H1 (cell line): ENCODE results near the gene INPP4B. TPM values are rescaled to one million over a fixed set of nuclear protein-coding genes. Genes with fewer than 3 reads are reported as not detected.

Experiments used
- CTCF ChIA-PET: fragments of 300-600 bp; sonication (Branson Sonifier 250); formaldehyde crosslinking; loops from one replicate; lab custom pipeline; 2021; ENCODE audit not compliant: partially characterized antibody; lab: Charles Lee
- POLR2A ChIA-PET: fragments of 300-600 bp; sonication (Branson Sonifier 250); formaldehyde crosslinking; loops from one replicate; lab custom pipeline; 2021; ENCODE audit warnings: inconsistent platforms; ENCODE audit not compliant: partially characterized antibody; lab: Charles Lee
- DNase-seq, 2 experiments: peaks; one replicate each; pipeline versions ENCODE4 v3.0.0 to v3.0.0-alpha.2; 2010 to 2022; ENCODE audit warnings: low spot score in 2 of 2, low read depth in 1 of 2, mixed read lengths in 1 of 2
- FAIRE-seq: peaks from 2 replicates; lab custom pipeline; 2011; peaks lifted over from hg19 to GRCh38; lab: Jason Lieb, UNC
- H2AFZ ChIP-seq: 2 replicates; pipeline ENCODE4 v1.8.1; 2012; ENCODE audit warnings: low read length, inconsistent platforms
- H2AK5ac ChIP-seq: 2 replicates; pipeline ENCODE4 v1.6.1; 2013; ENCODE audit warnings: low read depth, low read length
- H2BK120ac ChIP-seq: replicated peaks from 2 replicates; pipeline ENCODE3; 2013; ENCODE audit warnings: low read depth, low read length, inconsistent platforms
- H2BK12ac ChIP-seq: 2 replicates; pipeline ENCODE4 v1.6.1; 2013; ENCODE audit warnings: low read depth, low read length
- H2BK15ac ChIP-seq: 2 replicates; pipeline ENCODE4 v1.6.1; 2013; ENCODE audit warnings: low read length
- H2BK20ac ChIP-seq: 2 replicates; pipeline ENCODE4 v1.6.1; 2013; ENCODE audit warnings: low read length
- H2BK5ac ChIP-seq: 2 replicates; pipeline ENCODE4 v1.6.1; 2013; ENCODE audit warnings: low read depth, low read length
- H3K14ac ChIP-seq: 2 replicates; pipeline ENCODE4 v1.6.1; 2013; ENCODE audit warnings: inconsistent platforms; ENCODE audit not compliant: insufficient read length
- H3K18ac ChIP-seq: 2 replicates; pipeline ENCODE4 v1.6.1; 2013; ENCODE audit warnings: low read length; ENCODE audit errors: extremely low read depth
- H3K23ac ChIP-seq: 2 replicates; pipeline ENCODE4 v1.6.1; 2013; ENCODE audit warnings: inconsistent platforms; ENCODE audit not compliant: insufficient read length
- H3K23me2 ChIP-seq: 2 replicates; pipeline ENCODE4 v1.6.1; 2013; ENCODE audit warnings: low read depth, low read length
- H3K27ac ChIP-seq: 2 replicates; pipeline ENCODE4 v1.6.1; 2011; ENCODE audit warnings: low read depth, low read length, inconsistent platforms
- H3K27me3 ChIP-seq, 4 experiments: replicated peaks in 1 of 4; 1 replicate in 1 of 4; 2 replicates in 3 of 4; pipeline versions ENCODE4 v1.6.1 to v1.8.1; 2011 to 2013; ENCODE audit warnings: low read length in 3 of 4, mild to moderate bottlenecking in 3 of 4, inconsistent platforms in 2 of 4, mixed read lengths in 2 of 4, moderate library complexity in 1 of 4; ENCODE audit not compliant: control insufficient read depth in 3 of 4, insufficient read depth in 3 of 4; ENCODE audit errors: extremely low read depth in 1 of 4
- H3K36me3 ChIP-seq, 4 experiments: 2 replicates each; pipeline versions ENCODE4 v1.6.1 to v1.8.1; 2011 to 2013; ENCODE audit warnings: mild to moderate bottlenecking in 4 of 4, low read length in 3 of 4, moderate library complexity in 2 of 4, control low read depth in 1 of 4, inconsistent platforms in 1 of 4; ENCODE audit not compliant: insufficient read depth in 4 of 4, control insufficient read depth in 2 of 4
- H3K4ac ChIP-seq: replicated peaks from 2 replicates; pipeline ENCODE3; 2013; ENCODE audit warnings: low read length, low read depth, mixed read lengths, inconsistent platforms; ENCODE audit not compliant: insufficient read length
- H3K4me1 ChIP-seq, 4 experiments: replicated peaks in 1 of 4; 1 replicate in 1 of 4; 2 replicates in 3 of 4; pipeline versions ENCODE4 v1.6.1 to v1.8.1; 2011 to 2013; ENCODE audit warnings: low read length in 3 of 4, inconsistent platforms in 2 of 4, mixed read lengths in 1 of 4; ENCODE audit not compliant: insufficient read depth in 4 of 4, control insufficient read depth in 3 of 4
- H3K4me2 ChIP-seq, 2 experiments: 2 replicates each; pipeline versions ENCODE4 v1.6.1 to v1.8.1; 2011 to 2013; ENCODE audit warnings: low read depth in 2 of 2, low read length in 2 of 2, control low read depth in 1 of 2, inconsistent platforms in 1 of 2, mild to moderate bottlenecking in 1 of 2; ENCODE audit not compliant: insufficient read depth in 1 of 2
- H3K4me3 ChIP-seq, 4 experiments: fragments of 200-600, 300-600 bp in 1 of 4; sonication (generic), shearing (Covaris generic), sonication (Bioruptor Twin) in 1 of 4; 2 replicates each; pipeline versions ENCODE4 v1.5.1 to v1.8.1; 2011 to 2016; ENCODE audit warnings: low read length in 4 of 4, low read depth in 3 of 4, control low read depth in 2 of 4, inconsistent platforms in 2 of 4, mild to moderate bottlenecking in 2 of 4, mixed read lengths in 1 of 4, moderate library complexity in 1 of 4; ENCODE audit not compliant: insufficient read depth in 2 of 4; ENCODE audit errors: extremely low read depth in 1 of 4
- H3K56ac ChIP-seq: replicated peaks from 2 replicates; pipeline ENCODE3; 2013; ENCODE audit warnings: low read depth, mild to moderate bottlenecking, mixed read lengths, low read length, inconsistent platforms; ENCODE audit not compliant: insufficient read length
- H3K79me1 ChIP-seq: 2 replicates; pipeline ENCODE4 v1.6.1; 2013; ENCODE audit warnings: low read depth, low read length, control low read depth
- H3K79me2 ChIP-seq, 2 experiments: 2 replicates each; pipeline versions ENCODE4 v1.6.1 to v1.8.1; 2012 to 2013; ENCODE audit warnings: low read length in 2 of 2, mild to moderate bottlenecking in 2 of 2, inconsistent platforms in 1 of 2; ENCODE audit not compliant: insufficient read depth in 2 of 2, control insufficient read depth in 1 of 2
- H3K9ac ChIP-seq, 4 experiments: replicated peaks in 1 of 4; 1 replicate in 1 of 4; 2 replicates in 3 of 4; pipeline versions ENCODE4 v1.6.1 to v1.8.1; 2011 to 2013; ENCODE audit warnings: low read depth in 3 of 4, low read length in 3 of 4, control low read depth in 2 of 4, mild to moderate bottlenecking in 2 of 4, moderate library complexity in 2 of 4, inconsistent platforms in 1 of 4; ENCODE audit errors: extremely low read depth in 1 of 4
- H3K9me3 ChIP-seq, 2 experiments: 2 replicates each; pipeline versions ENCODE4 v1.6.1 to v1.8.1; 2012 to 2013; ENCODE audit warnings: mild to moderate bottlenecking in 2 of 2, moderate library complexity in 2 of 2, control low read depth in 1 of 2, inconsistent platforms in 1 of 2, low read depth in 1 of 2, low read length in 1 of 2, mixed read lengths in 1 of 2; ENCODE audit not compliant: insufficient read depth in 2 of 2
- H4K20me1 ChIP-seq, 2 experiments: replicated peaks in 1 of 2; 2 replicates each; pipeline versions ENCODE3 to v1.8.1; 2011 to 2013; ENCODE audit warnings: inconsistent platforms in 2 of 2, low read length in 2 of 2, mild to moderate bottlenecking in 1 of 2; ENCODE audit not compliant: insufficient read depth in 2 of 2, control insufficient read depth in 1 of 2
- H4K5ac ChIP-seq: 2 replicates; pipeline ENCODE4 v1.6.1; 2013; ENCODE audit warnings: low read length, low read depth, mixed read lengths, inconsistent platforms; ENCODE audit not compliant: insufficient read length
- H4K8ac ChIP-seq: 2 replicates; pipeline ENCODE4 v1.8.0; 2013; ENCODE audit warnings: mild to moderate bottlenecking, moderate library complexity, low read length, inconsistent platforms; ENCODE audit not compliant: insufficient read depth; ENCODE audit errors: extremely low read depth
- H4K91ac ChIP-seq: replicated peaks from 2 replicates; pipeline ENCODE3; 2013; ENCODE audit warnings: low read length, mixed read lengths, inconsistent platforms; ENCODE audit not compliant: insufficient read length
- CEBPB ChIP-seq: IDR thresholded peaks from 2 replicates; pipeline ENCODE4 v1.6.1; 2012; ENCODE audit warnings: low read depth, low read length
- CTCF ChIP-seq, 3 experiments: IDR thresholded peaks; 1 replicate in 2 of 3; 2 replicates in 1 of 3; pipeline versions ENCODE4 v1.5.1 to v1.6.1; 2011; ENCODE audit warnings: low read length in 3 of 3, mild to moderate bottlenecking in 3 of 3, inconsistent platforms in 2 of 3, low read depth in 1 of 3, moderate library complexity in 1 of 3; ENCODE audit not compliant: insufficient read depth in 1 of 3; ENCODE audit errors: control extremely low read depth in 1 of 3
- HDAC2 ChIP-seq, 2 experiments: fragments of 300-600 bp in 1 of 2; sonication (generic) in 1 of 2; IDR thresholded peaks; 2 replicates each; pipeline ENCODE4 v1.6.1; 2011 to 2012; ENCODE audit warnings: low read depth in 2 of 2, low read length in 2 of 2, mild to moderate bottlenecking in 2 of 2, moderate library complexity in 2 of 2, borderline replicate concordance in 1 of 2, inconsistent platforms in 1 of 2
- JUND ChIP-seq: IDR thresholded peaks from 2 replicates; pipeline ENCODE4 v1.6.1; 2011; ENCODE audit warnings: mild to moderate bottlenecking, improper control_type of control experiment, low read length
- KDM5A ChIP-seq: fragments of 200-600 bp; IDR thresholded peaks from 2 replicates; pipeline ENCODE4 v1.7.1; 2012; ENCODE audit warnings: mild to moderate bottlenecking, low read length, inconsistent platforms, mixed read lengths
- NANOG ChIP-seq: IDR thresholded peaks from 2 replicates; pipeline ENCODE4 v1.6.1; 2011; ENCODE audit warnings: low read length, low read depth, mild to moderate bottlenecking, inconsistent platforms; ENCODE audit not compliant: insufficient read depth, poor library complexity, severe bottlenecking
- NRF1 ChIP-seq: IDR thresholded peaks from 2 replicates; pipeline ENCODE4 v1.6.1; 2011; ENCODE audit warnings: mild to moderate bottlenecking, low read depth, low read length, improper control_type of control experiment
- PHF8 ChIP-seq: fragments of 200-600 bp; sonication (generic); conservative IDR thresholded peaks from 2 replicates; pipeline ENCODE4 v1.7.1; 2012; ENCODE audit warnings: low read depth, mild to moderate bottlenecking, inconsistent platforms, low read length, moderate library complexity
- POLR2A ChIP-seq, 2 experiments: IDR thresholded peaks; 1 replicate in 1 of 2; 2 replicates in 1 of 2; pipeline ENCODE4 v1.6.1; 2011; ENCODE audit warnings: low read depth in 2 of 2, low read length in 2 of 2, mild to moderate bottlenecking in 2 of 2; ENCODE audit errors: control extremely low read depth in 1 of 2
- RXRA ChIP-seq: IDR thresholded peaks from 2 replicates; pipeline ENCODE4 v1.6.1; 2011; ENCODE audit warnings: low read depth, mild to moderate bottlenecking, low read length, moderate library complexity; ENCODE audit not compliant: insufficient read depth
- SUZ12 ChIP-seq: fragments of 200-600 bp; sonication (generic); IDR thresholded peaks from 2 replicates; pipeline ENCODE4 v1.6.1; 2012; ENCODE audit warnings: mild to moderate bottlenecking, inconsistent platforms, low read length, moderate library complexity, mixed read lengths
- YY1 ChIP-seq: IDR thresholded peaks from 2 replicates; pipeline ENCODE4 v1.6.1; 2011; ENCODE audit warnings: low read depth, mild to moderate bottlenecking, low read length
- WGBS, 2 experiments: shearing (Covaris generic) in 1 of 2; methylation state at CpG; one replicate each; pipeline versions ENCODE4 v1.1.6 to v1.1.7; 2013 to 2015; ENCODE audit warnings: low lambda C conversion rate in 2 of 2, mixed read lengths in 2 of 2, inconsistent platforms in 1 of 2, low coverage in 1 of 2, missing lambda C conversion rate in 1 of 2; ENCODE audit not compliant: insufficient replicate concordance in 2 of 2, insufficient coverage in 1 of 2, insufficient read length in 1 of 2; ENCODE audit errors: extremely low coverage in 1 of 2, missing lambda C conversion rate in 1 of 2; 5-methylcytosine and 5-hydroxymethylcytosine counted together
- polyA plus RNA-seq, 7 experiments: library from polyadenylated mRNA; depleted of rRNA in 3 of 7; stranded (reverse) in 5 of 7; unstranded in 2 of 7; fragments of >200 nt in 5 of 7; fragments of 200-250 nt in 2 of 7; gene quantifications; 1 replicate in 5 of 7; 2 replicates in 1 of 7; 4 replicates in 1 of 7; pipeline versions ENCODE4 v1.2.1 to v1.2.3, GENCODE V29; 2011 to 2013; ENCODE audit warnings: missing spikeins in 2 of 7, mixed read lengths in 2 of 7
- total RNA-seq: library from RNA; stranded (reverse); fragmentation: NEBNext Ultra II Directional; extraction: Animal tissue kit (Norgen Biotek cat#: 25700); gene quantifications from 2 replicates; pipeline ENCODE4 v1.2.1, GENCODE V29; 2021

The INPP4B gene
- total and polyA plus RNA-seq, 2 of the 8 experiments (the other 6 are each of a cell fraction or from before 2014, with no cell fraction given): 0.11 to 0.54 TPM

GRCh38 chr4:142528433-142528832 lies 317.7 kb downstream of the INPP4B start:
- H2BK12ac ChIP-seq: no peak overlapping the region
- H3K27me3 ChIP-seq: no peaks in the 10 kb centered on the region
- H3K18ac ChIP-seq: no peak overlapping the region
- H4K5ac ChIP-seq: no peak overlapping the region
- no peak overlapping the region for H2BK20ac ChIP-seq
- no peaks in the 10 kb centered on the region for H3K79me2 ChIP-seq
- DNase-seq (no peak), FAIRE-seq (no peak)
- ChIA-PET POLR2A (no interaction called here), CTCF (no interaction called here)
- no peak overlapping the region for H3K4me3 ChIP-seq
- H3K4me1 ChIP-seq: peaks cover 0 to 5% (median 0%) of the 10 kb centered on the region in 4 experiments; a peak in 1 of 7 replicates
- H3K79me1 ChIP-seq: no peaks in the 10 kb centered on the region
- H3K4me2 ChIP-seq: no peak overlapping the region
- no peak overlapping the region; the same call in 1 of the 2 replicates for H2AFZ ChIP-seq
- H3K4ac ChIP-seq: no peak overlapping the region
- no peak overlapping the region for H2AK5ac ChIP-seq
- H2BK15ac ChIP-seq: no peak overlapping the region
- H3K27ac ChIP-seq: no peak overlapping the region
- 100% methylated on average over 1 of the region's 1 CpG; no CpG with 5 or more reads in 1 of the 2 experiments for WGBS, 2 experiments
- H3K9me3 ChIP-seq: no peaks in the 10 kb centered on the region
- H2BK5ac ChIP-seq: no peak overlapping the region
- H3K14ac ChIP-seq: no peak overlapping the region
- H4K8ac ChIP-seq: no peak overlapping the region
- H2BK120ac ChIP-seq: no peak overlapping the region
- H3K9ac ChIP-seq: no peak overlapping the region
- H3K36me3 ChIP-seq: no peaks in the 10 kb centered on the region
- no peak overlapping the region for H3K23ac ChIP-seq
- no peaks in the 10 kb centered on the region for H4K20me1 ChIP-seq
- H4K91ac ChIP-seq: no peak overlapping the region
- no peak overlapping the region for H3K56ac ChIP-seq
- H3K23me2 ChIP-seq: no peaks in the 10 kb centered on the region
- no peak for TF ChIP-seq CEBPB
- no peak for TF ChIP-seq YY1
- no peak for TF ChIP-seq CTCF (IDR thresholded peaks at IDR 0.05; ENCODE audit: control extremely low read depth in 1 of 3, insufficient read depth in 1 of 3, low read depth in 1 of 3, low read length in 3 of 3)
- TF ChIP-seq RXRA: no peak
- TF ChIP-seq NRF1: no peak
- TF ChIP-seq JUND: no peak
- TF ChIP-seq HDAC2 (IDR thresholded peaks at IDR 0.05; ENCODE audit: borderline replicate concordance in 1 of 2, low read depth in 2 of 2, low read length in 2 of 2): no peak
- TF ChIP-seq POLR2A (IDR thresholded peaks at IDR 0.05; ENCODE audit: control extremely low read depth in 1 of 2, low read depth in 2 of 2, low read length in 2 of 2): no peak
- TF ChIP-seq PHF8: no peak
- no peak for TF ChIP-seq NANOG
- no peak for TF ChIP-seq KDM5A
- no peak for TF ChIP-seq SUZ12
